NCI-H345 treated with DMSO at 0.1 percent for 48 hours (cell line): ENCODE data around the gene IDH1.
A peak's percentile ranks its signal among the peaks of the same experiment; 100 is the strongest.
"Not testable (repeated sequence)": the region's sequence is repeated elsewhere in the genome, so short reads cannot be mapped to it uniquely, and the experiment has no call there.

Experiments
- DNase-seq: peaks from one replicate; lab custom pipeline; 2025; ENCODE audit not compliant: unreplicated experiment; lab: John Stamatoyannopoulos, UW

The IDH1 gene

DNA sequence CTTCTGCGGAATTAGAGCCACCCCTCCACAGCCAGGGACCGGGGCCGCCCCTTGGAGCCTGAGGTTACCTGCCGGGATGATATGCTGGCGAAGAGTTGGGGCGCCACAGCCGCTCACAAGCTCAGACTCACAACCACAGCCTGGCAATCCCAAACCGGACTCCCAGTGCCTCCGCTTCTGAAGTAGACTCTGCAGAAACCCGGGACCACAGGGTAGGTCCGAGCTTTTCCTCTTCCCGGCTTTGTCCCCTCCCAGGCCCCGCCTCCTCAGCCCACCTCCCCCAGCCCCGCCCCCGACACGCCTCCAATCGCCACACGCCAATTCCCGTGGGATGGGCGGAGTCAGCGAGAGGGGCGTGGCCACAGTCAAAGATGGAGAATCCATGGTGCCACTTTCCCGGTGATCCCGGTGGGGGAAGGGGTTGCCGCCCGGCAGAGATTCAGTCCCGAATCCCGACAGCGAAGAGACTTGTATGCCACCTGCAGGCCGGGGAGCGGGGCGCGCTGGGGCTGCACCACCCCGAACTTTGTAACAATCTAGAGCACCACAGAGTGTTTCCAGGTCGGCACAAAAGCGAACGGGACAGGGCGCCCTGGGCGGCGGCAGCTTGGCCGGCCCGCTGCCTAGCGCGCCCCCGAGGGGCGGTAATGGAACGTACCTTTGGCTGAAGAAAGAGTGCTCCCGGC, at the start of gene IDH1:
IDH1 (minus strand) TSS at position 201 of the 686 bp plus-strand sequence. CDS start 3,520 bp downstream, outside the sequence.
- DNase-seq = peak; percentile 79

GRCh38 chr2:208304157-208304556, 49.3 kb upstream of the IDH1 start:
- no peak for DNase-seq

- DNase-seq = no peak
Measured at GRCh38 chr2:208300847-208301618, 46.2 kb upstream of the IDH1 start.

- no peak for DNase-seq
Measured at GRCh38 chr2:208297961-208298360, 43.1 kb upstream of the IDH1 start.

GRCh38 chr2:208296610-208297009, 41.7 kb upstream of the IDH1 start:
- no peak for DNase-seq

- no peak for DNase-seq
Measured at GRCh38 chr2:208295834-208296233, 41.0 kb upstream of the IDH1 start.

- DNase-seq = no peak
Measured at GRCh38 chr2:208294482-208295024, 39.7 kb upstream of the IDH1 start.

DNA sequence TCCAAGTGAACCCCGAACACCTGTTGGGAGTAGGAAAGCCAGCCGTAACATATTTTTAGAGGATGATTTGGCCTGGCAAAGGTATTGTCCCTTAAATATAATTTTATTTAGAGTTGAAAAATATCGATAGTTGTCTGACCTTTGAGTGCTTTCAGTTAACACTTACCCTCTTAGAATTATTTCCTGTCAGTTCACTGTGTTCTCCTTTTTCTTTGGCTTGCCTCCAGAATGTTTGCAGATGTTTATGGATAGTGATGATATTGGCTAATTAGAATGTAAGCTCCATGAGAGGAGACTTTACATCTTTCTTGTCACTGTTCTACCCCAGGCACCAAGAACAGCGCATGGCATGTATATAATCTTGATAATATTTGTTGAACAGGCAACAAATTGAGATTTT, 31.0 kb upstream of the IDH1 start:
- no peak for DNase-seq

DNA sequence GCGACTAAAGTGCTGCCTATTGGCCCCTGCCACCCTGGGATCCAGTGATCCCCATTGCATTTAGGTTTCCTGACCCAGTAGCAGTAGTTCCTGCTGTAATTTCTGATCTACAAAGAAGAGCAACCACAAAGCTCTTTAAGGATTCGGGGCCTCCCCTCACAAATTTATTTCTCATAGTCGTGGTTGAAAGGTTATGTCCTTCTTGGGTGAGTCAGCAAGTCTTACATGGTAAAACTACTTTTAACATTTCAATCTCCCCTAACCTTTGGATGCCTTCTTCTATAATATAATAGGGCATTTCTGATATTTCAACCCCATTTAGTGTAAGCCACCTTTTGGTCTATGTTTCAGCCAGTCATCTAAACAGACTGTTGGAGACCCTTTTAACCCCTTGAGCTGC, 26.1 kb upstream of the IDH1 start:
- DNase-seq = no peak

DNA sequence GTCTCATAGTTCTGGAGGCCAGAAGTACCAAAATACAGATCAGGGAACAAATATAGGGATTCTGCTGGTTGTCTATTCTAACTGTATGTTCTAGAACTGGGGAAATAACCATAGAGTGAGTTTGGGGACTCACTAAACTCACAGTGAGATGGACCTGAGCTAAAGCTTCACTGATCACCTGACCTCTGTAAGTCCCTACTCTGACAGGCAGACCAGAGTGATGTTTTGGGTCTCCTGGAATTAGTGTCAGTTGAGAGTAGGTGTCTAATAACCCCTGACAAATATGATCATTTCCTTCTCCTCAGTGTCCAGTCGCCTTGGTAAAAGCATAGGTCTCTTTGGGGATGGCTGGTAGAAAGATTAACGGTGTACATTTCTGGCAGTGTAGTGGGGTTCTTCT, 25.4 kb upstream of the IDH1 start:
- DNase-seq = no peak

DNA sequence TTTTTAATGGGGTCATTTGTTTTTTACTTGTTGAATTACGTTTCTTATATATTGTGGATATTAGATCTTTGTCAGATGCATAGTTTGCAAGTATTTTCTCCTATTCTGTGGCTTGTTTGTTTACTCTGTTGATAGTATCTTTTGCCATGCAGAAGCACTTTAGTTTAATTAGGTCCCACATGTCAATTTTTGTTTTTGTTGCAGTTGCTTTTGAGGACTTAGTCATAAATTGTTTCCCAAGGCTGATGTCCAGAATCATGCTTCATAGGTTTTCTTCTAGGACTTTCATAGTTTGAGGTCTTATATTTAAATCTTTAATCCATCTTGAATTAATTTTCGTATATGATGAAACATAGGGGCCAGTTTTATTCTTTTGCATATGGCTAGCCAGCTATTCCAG, 24.4 kb upstream of the IDH1 start:
- no peak for DNase-seq

- DNase-seq = no peak
Measured at GRCh38 chr2:208278549-208278948, 23.7 kb upstream of the IDH1 start.

DNA sequence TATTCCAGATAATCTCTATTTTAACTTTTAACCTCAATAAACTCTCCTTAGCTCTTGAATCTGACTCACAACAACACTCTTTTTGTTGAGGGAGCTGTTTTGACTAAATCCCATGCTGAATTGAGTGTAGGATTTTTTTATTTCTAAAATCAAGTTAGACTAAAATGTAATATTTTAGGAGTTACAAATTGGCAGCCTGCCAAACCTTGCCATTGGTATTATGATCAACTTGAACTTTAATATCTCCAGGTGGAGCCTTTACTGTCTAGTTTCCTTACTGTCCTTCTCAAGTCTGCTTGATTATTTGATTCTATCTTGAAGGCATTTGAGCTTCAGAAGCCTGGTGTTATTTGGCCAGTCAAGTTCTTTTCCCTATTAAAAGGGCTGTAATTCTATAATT, 19.9 kb upstream of the IDH1 start:
- no peak for DNase-seq

DNA sequence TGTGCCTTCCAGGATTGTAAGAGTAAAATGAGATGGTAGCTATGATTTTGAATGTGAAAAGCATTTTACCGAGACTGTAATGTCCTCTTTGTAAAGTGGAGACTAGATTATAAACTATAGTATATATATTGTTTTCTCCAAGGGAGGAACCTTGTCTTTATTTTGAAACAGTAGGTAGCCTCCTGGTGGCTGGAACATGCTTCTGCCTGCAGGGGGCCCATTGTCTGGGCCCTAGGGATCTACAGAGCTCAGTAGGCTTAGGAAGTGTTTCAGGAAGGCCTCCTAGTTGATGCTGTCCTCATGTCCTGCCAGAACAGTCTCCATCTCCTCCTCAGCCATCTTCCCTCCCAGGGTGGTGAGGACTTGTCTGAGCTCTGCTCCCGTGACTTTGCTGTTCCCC, 14.2 kb upstream of the IDH1 start:
- DNase-seq = no peak

GRCh38 chr2:208268156-208268952, 13.5 kb upstream of the IDH1 start:
- DNase-seq = no peak

- DNase-seq = not testable (repeated sequence)
Measured at GRCh38 chr2:208267526-208267925, 12.7 kb upstream of the IDH1 start.

GRCh38 chr2:208266936-208267335, 12.1 kb upstream of the IDH1 start:
- DNase-seq = no peak

DNA sequence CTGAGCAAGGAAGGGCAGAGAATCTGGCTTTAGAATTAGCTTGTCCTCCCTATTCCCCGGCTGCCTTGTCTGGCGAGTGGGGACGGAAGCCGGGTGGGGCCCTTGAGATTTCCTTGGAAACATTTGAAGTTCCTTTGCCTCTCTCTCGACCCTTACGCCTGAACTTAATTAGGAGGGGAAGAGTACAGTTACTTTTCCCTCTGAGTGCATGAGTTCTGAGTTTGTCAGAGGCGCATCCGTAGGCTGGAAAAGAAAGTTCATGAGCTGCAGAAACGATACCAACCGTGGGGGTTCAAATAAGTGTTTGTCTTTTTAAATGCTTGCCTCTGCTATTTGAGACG, 11.7 kb upstream of the IDH1 start:
- no peak for DNase-seq

DNA sequence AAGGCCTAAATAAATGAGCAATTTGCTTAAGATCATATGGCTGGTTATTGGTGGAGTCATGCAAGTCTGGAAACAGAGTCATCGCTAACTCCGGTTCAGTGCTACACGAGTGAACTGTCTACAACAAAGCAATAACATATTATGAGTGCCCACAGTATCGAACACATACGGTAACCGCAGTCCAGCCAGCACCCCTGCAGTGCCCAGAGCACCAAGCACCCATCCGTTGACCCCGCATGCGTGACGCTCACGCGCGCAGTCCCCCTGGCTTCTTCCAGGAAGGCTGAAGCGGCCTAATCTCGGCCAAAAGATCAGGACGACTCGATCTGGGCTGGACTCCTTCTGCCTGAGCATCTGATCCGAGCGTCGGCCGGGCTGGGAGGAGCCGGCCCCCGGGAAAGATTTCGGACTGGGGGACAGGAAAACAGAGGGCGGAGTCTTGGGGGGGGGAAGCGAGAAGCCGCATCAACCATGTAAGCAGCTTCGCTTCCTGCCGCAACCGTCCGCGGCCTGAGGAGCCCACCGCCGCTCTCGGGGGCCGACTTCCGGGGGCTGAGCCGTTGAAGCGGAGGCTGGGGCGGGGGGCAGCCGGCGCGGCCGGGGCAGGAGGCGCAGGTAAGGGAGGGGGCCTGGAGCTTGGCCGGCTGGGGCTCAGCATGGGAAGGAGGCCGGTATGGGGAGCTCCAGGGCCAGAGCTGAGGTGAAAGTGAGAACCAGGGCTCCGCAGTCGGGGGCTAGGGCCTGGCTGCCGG, 11.1 kb upstream of the IDH1 start, which contains the start of gene PIKFYVE:
PIKFYVE (plus strand) TSS at position 455 of the 752 bp plus-strand sequence. CDS start 5,265 bp downstream, outside the sequence.
- DNase-seq = peak; percentile 90

DNA sequence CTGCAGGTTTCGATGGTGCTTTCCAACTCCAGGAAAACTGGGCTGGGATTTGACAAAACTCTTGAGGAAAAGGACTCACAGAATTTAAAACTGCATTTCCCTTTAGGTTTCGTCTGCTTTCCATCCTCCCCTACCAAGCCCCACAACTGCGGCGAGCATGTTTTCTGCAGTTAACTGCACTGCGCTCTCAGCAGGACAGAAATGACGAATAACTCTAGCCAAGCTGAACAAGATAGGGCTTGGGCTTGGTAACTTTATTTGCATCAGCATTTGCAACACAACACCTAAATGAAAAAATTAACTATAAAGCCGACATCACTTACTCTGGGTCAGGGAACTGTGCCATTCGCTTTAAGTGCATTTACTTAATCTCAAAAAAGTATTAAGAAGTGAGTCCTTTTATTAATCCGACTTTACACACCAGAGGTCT, 10.5 kb upstream of the IDH1 start:
- DNase-seq = no peak
